Heart right ventricle (tissue), 16 donors: ENCODE data around the gene STK17A. TPM values are rescaled to one million over a fixed set of nuclear protein-coding genes. Genes with fewer than 3 reads are reported as not detected.
"Not testable (repeated sequence)": the region's sequence is repeated elsewhere in the genome, so short reads cannot be mapped to it uniquely, and the experiment has no call there.

Experiments
- ATAC-seq, 8 donors: fragments of 200-7000 bp; cut with Tn5 transposase; one replicate each; pipeline ENCODE4 v1.9.1; 2020; ENCODE audit warnings: mild to moderate bottlenecking in 8 of 8, moderate library complexity in 8 of 8, moderate number of reproducible peaks in 1 of 8
- DNase-seq, 2 donors: peaks; one replicate each; pipeline ENCODE4 v3.0.0-alpha.2; 2020
- H3K27ac ChIP-seq, 10 donors: fragments of 200-600 bp; sonication (generic) in 2 of 10; one replicate each; pipeline versions ENCODE4 v1.5.0 to v1.8.0; 2020 to 2022; ENCODE audit warnings: mild to moderate bottlenecking in 3 of 10
- H3K27me3 ChIP-seq, 7 donors: fragments of 200-600 bp; one replicate each; pipeline ENCODE4 v1.8.0; 2021 to 2022; ENCODE audit warnings: mild to moderate bottlenecking in 2 of 7
- H3K36me3 ChIP-seq, 9 donors: fragments of 200-600 bp; sonication (generic) in 1 of 9; one replicate each; pipeline versions ENCODE4 v1.5.0 to v1.8.0; 2020 to 2022; ENCODE audit warnings: mild to moderate bottlenecking in 2 of 9
- H3K4me1 ChIP-seq, 9 donors: fragments of 200-600 bp; sonication (generic) in 1 of 9; one replicate each; pipeline versions ENCODE4 v1.5.0 to v1.8.0; 2020 to 2022; ENCODE audit warnings: mild to moderate bottlenecking in 4 of 9
- H3K4me3 ChIP-seq, 10 donors: fragments of 200-600 bp; sonication (generic) in 2 of 10; one replicate each; pipeline versions ENCODE4 v1.5.0 to v1.8.0; 2020 to 2022; ENCODE audit warnings: mild to moderate bottlenecking in 7 of 10, moderate library complexity in 2 of 10
- H3K9me3 ChIP-seq, 11 donors: fragments of 200-600 bp in 10 of 11; sonication (generic) in 2 of 11; one replicate each; pipeline versions ENCODE4 v1.5.0 to v1.8.0; 2013 to 2022; ENCODE audit warnings: mild to moderate bottlenecking in 2 of 11, control low read depth in 1 of 11, moderate library complexity in 1 of 11
- whole genome bisulfite sequencing, 2 donors: extraction: QIAGEN DNeasy Blood & Tissue Kit; methylation state at CpG; one replicate each; pipeline ENCODE4 v1.1.7; 2013; ENCODE audit warnings: inconsistent platforms in 1 of 2; 5-methylcytosine and 5-hydroxymethylcytosine counted together
- intact Hi-C, 10 donors: fragments of 100-400 bp; cut with DNase I; formaldehyde crosslinking; loops; one replicate each; pipeline versions ENCODE4 v1.11.1 to v1.14.2; 2022
- polyA plus RNA-seq, 2 donors: library from polyadenylated mRNA; stranded (reverse); fragments of 200-250 nt; gene quantifications; one replicate each; pipeline ENCODE4 v1.2.3, GENCODE V29; 2013
- total RNA-seq, 10 donors: library from RNA; stranded (reverse); fragmentation: NEBNext Ultra II Directional in 3 of 10; extraction: Animal tissue kit (Norgen Biotek cat#: 25700) in 3 of 10; gene quantifications; one replicate each; pipeline versions ENCODE4 v1.2.1 to v1.2.4, GENCODE V29; 2021 to 2023
- TF ChIP-seq, protein P1 (sequence below), 9 donors: fragments of 200-600 bp; sonication (generic) in 2 of 9; IDR thresholded peaks; one replicate each; pipeline versions ENCODE4 v1.5.0 to v1.8.0; 2021 to 2022; ENCODE audit warnings: antibody characterized with exemption in 9 of 9, mild to moderate bottlenecking in 5 of 9, moderate library complexity in 1 of 9
- donor health status: Arrhythmogenic right ventricular cardiomyopathy.
- donor health status: ischemic (EF 13 %, LVEDD 7.1; RV severe dilation, severe dysfunction).
- donor health status: healthy with polysubstance abuse.
- donor health status: DM: no; HTN: yes; CAD: no.
- donor health status: DM: no; HTN: no; CAD: no.
- donor health status: ischemic (EF 25% LVEDD 6.9; RV normal size, moderate dysfunction).
- donor health status: ischemic (EF 25% LVEDD 5.7; RV mildly dilated, moderate dysfunction).
- donor health status: healthy.
- donor health status: DM: yes; HTN: yes; CAD: no.
- donor health status: Ischemic cardiomyopathy.
- donor health status: ischemic (EF 35%, LVEDD 5.7; RV mildly dilated, moderate dysfunction).
- donor health status: nonischemic (EF 11% LVEDD 7.7; RV severe dilation, severe dysfunction).
- donor health status: DM: yes; HTN: yes; CAD: no.
- donor health status: PGD.
- donor health status: ischemic (EF 29% LVEDD 5.4; RV normal size, mild dysfunction).
- donor health status: nonischemic (EF 23%, LVEDD 6.1; RV moderate dilation, normal function).

Gene STK17A
- total and polyA plus RNA-seq, 12 donors: 7.8 to 37.4 (median 21.9) TPM

DNA sequence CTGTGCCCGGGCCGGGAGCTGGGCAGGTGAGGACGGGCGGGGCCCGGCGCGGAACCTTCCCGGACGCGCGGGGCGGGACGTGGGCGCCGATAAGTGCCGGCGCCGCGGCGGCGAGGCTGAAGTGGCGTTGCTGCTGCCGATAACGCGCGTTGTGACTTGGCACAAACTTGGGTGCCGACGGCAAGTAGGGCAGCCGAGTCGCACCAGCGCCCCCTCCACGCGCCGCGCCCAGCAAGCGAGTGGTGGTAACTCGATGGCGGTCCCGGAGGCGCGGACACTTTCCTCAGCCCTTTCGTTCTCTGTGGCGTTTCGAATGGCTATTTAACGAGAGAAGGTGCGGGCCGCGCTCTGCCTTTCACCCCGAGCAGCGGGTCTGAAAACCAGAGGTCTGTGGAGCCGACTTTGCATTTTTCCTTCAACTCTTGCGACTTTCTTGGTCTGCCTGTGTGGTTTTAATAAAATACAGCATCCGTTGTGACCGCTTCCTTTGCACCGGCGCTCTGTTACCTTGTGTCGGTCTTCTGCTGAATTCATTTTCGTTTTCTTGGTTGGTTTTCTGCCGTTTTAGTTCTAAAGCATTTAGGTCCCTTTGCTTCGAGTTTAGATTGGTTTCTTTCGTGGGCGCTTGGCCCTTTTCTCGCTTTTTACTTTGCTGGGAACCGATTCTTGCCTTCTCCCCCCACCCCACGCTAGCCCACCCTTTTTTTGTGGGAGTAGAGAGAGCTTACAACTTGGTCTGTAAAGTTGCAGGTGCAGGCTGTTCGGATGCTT lies 701 bp downstream of the STK17A start:
- Histone ChIP-seq H3K4me3 (peak overlapping the region; percentile 70 to 97 (median 86)), H3K27ac (peak overlapping the region; percentile 65 to 98 (median 95)), H3K36me3 (no peaks in the 10 kb centered on the region), H3K4me1 (peaks cover 0 to 31% (median 22%) of the 10 kb centered on the region in 9 donors), H3K27me3 (peaks cover 0 to 13% (median 0%) of the 10 kb centered on the region in 7 donors), H3K9me3 (peaks cover 0 to 4% (median 0%) of the 10 kb centered on the region in 11 donors)
- TF ChIP-seq, protein P1, sequence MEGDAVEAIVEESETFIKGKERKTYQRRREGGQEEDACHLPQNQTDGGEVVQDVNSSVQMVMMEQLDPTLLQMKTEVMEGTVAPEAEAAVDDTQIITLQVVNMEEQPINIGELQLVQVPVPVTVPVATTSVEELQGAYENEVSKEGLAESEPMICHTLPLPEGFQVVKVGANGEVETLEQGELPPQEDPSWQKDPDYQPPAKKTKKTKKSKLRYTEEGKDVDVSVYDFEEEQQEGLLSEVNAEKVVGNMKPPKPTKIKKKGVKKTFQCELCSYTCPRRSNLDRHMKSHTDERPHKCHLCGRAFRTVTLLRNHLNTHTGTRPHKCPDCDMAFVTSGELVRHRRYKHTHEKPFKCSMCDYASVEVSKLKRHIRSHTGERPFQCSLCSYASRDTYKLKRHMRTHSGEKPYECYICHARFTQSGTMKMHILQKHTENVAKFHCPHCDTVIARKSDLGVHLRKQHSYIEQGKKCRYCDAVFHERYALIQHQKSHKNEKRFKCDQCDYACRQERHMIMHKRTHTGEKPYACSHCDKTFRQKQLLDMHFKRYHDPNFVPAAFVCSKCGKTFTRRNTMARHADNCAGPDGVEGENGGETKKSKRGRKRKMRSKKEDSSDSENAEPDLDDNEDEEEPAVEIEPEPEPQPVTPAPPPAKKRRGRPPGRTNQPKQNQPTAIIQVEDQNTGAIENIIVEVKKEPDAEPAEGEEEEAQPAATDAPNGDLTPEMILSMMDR (IDR thresholded peaks at IDR 0.05): peak in 4 of 9 donors; percentile 9 to 35 (median 28)
- DNase-seq (peak; percentile 69 to 80), ATAC-seq (peak; percentile 32 to 80 (median 62))
- WGBS, 2 donors: 0 to 1% methylated on average over 56 to 66 of the region's 66 CpGs
- intact Hi-C loops: loop anchor here (1.0 to 10.0 kb wide), 14 partner anchors 64 to 255 kb away; partner anchors contain the start of gene COA1 (in 1 of the 10)

- DNase-seq (peak in 1 of 2 donors; percentile 29), ATAC-seq (peak in 5 of 8 donors; percentile 25 to 54 (median 41))
- TF ChIP-seq, protein P1 (IDR thresholded peaks at IDR 0.05): no peak
- peaks cover 0 to 4% (median 0%) of the 10 kb centered on the region in 11 donors for H3K9me3 ChIP-seq
- intact Hi-C loops: loop anchor here in 9 of 10 donors (1.0 to 10.0 kb wide), 9 partner anchors 63 to 254 kb away; partner anchors contain the start of gene COA1 (in 1 of the 9)
- peaks cover 0 to 35% (median 22%) of the 10 kb centered on the region in 9 donors for H3K4me1 ChIP-seq
- peak overlapping the region; percentile 65 to 98 (median 95) for H3K27ac ChIP-seq
- peaks cover 0 to 13% (median 0%) of the 10 kb centered on the region in 7 donors for H3K27me3 ChIP-seq
- WGBS, 2 donors: 25 to 29% methylated on average over 8 of the region's 8 CpGs
- H3K36me3 ChIP-seq: no peaks in the 10 kb centered on the region
- H3K4me3 ChIP-seq: peak overlapping the region; percentile 70 to 97 (median 86)
Measured at GRCh38 chr7:43584195-43584586, 1.3 kb downstream of the STK17A start.

DNA sequence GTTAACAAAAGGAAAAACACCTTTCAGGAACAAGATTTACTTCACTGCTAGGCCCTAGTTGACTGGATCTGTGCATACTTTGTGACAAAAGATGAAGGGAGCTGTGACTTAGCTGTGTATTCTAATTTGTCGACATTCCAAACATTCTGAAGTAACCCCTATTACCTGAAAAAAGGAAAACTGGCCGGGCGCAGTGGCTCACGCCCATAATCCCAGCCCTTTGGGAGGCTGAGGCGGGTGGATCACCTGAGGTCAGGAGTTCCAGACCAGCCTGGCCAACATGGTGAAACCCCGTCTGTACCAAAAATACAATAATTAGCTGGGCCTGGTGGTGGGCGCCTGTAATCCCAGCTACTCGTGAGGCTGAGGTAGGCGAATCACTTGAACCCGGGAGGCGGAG lies 1.8 kb downstream of the STK17A start:
- intact Hi-C loops: loop anchor here in 9 of 10 donors (1.0 to 10.0 kb wide), 10 partner anchors 43 to 254 kb away; partner anchors contain the start of gene COA1 (in 1 of the 9)
- H3K36me3 ChIP-seq, DNase-seq, H3K9me3 ChIP-seq, ATAC-seq: not testable (repeated sequence)
- H3K4me1 ChIP-seq: peaks cover 0 to 35% (median 22%) of the 10 kb centered on the region in 9 donors
- H3K27ac ChIP-seq: peak overlapping the region in 7 of 10 donors; percentile 65 to 98 (median 95)
- H3K4me3 ChIP-seq: peak overlapping the region in 9 of 10 donors; percentile 70 to 97 (median 87)
- 90 to 96% methylated on average over 11 of the region's 11 CpGs for WGBS, 2 donors
- peaks cover 0 to 13% (median 0%) of the 10 kb centered on the region in 7 donors for H3K27me3 ChIP-seq

DNA sequence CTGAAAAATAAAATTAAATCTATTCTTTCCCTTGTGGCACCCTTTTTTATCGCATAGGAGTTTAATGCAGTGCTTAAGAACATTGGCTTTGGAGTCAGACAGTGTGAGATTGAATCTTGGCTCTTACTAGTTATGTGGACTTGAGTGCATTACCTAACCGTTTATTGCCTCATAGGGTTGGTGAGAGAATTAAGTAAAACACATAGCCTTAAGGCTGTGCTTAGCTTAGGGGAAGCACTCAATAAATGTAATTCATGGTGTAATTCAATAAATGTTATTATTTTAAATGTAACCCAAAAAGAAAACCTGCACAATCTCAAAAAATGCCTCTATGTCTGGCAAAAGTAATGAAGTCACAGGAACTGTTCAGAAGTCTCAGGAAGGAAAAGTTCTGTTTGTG lies 2.7 kb downstream of the STK17A start:
- H3K36me3 ChIP-seq: no peaks in the 10 kb centered on the region
- 59 to 73% methylated on average over 2 of the region's 2 CpGs for WGBS, 2 donors
- peak overlapping the region in 2 of 10 donors; percentile 90 to 98 for H3K27ac ChIP-seq
- ATAC-seq (no peak), DNase-seq (no peak)
- peaks cover 0 to 35% (median 22%) of the 10 kb centered on the region in 9 donors for H3K4me1 ChIP-seq
- TF ChIP-seq, protein P1 (IDR thresholded peaks at IDR 0.05): no peak
- intact Hi-C loops: loop anchor here in 3 of 10 donors (2.0 to 10.0 kb wide), 3 partner anchors 42 to 249 kb away; no protein-coding TSS in a partner anchor
- no peaks in the 10 kb centered on the region for H3K9me3 ChIP-seq
- H3K27me3 ChIP-seq: peaks cover 0 to 13% (median 0%) of the 10 kb centered on the region in 7 donors
- H3K4me3 ChIP-seq: peak overlapping the region in 2 of 10 donors; percentile 76 to 97
